GM10266 (cell line): ENCODE measurements around the gene HLA-DOB.

ENCODE experiments used
- DNase-seq: peaks from one replicate; pipeline ENCODE4 v3.0.0; 2012; ENCODE audit errors: extremely low spot score
- TF ChIP-seq, protein P1 (sequence below): IDR thresholded peaks from 2 replicates; pipeline ENCODE4 v1.5.1; 2012; ENCODE audit warnings: mild to moderate bottlenecking, low read depth; ENCODE audit not compliant: control insufficient read depth, insufficient read depth; ENCODE audit errors: missing control alignments

The HLA-DOB gene

DNA sequence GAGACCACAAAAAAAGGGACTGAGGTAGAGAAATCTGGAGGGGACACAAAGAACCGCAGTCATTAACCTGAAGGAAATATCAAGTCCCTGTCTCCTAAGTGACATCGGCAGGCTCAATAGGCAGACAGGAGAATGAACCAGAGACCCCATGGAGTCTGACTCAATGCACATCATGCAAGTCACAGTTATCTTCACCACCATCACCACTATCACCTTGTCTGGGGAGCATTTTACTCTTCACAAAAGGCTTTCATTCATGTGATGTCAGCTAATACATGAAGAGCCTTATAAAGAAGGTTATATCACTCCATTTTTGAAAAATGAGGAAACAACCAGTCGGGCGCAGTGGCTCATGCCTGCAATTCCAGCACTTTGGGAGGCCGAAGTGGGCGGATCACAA is 32.3 kb upstream of the HLA-DOB start:
- DNase-seq, result no peak

DNA sequence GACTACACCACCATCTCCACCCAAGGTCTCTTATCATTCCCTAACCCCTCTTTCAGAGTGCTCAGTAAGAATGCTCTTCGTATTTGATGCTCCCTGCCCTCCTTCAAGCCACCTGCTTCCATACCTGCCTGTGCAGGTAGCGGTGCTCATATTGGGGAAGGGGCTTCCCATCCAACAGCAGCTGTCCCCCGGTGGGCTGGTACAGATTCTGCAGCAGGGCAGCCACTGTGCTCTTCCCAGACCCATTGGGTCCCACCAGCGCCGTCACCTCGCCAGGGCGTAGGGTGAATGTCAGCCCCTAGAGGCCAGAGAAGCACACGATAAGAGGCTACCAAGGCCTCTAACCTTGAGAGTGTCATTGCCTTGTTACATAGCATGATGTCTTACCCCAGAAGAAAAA is 31.0 kb upstream of the HLA-DOB start:
- DNase-seq, result no peak
- TF ChIP-seq, protein P1, sequence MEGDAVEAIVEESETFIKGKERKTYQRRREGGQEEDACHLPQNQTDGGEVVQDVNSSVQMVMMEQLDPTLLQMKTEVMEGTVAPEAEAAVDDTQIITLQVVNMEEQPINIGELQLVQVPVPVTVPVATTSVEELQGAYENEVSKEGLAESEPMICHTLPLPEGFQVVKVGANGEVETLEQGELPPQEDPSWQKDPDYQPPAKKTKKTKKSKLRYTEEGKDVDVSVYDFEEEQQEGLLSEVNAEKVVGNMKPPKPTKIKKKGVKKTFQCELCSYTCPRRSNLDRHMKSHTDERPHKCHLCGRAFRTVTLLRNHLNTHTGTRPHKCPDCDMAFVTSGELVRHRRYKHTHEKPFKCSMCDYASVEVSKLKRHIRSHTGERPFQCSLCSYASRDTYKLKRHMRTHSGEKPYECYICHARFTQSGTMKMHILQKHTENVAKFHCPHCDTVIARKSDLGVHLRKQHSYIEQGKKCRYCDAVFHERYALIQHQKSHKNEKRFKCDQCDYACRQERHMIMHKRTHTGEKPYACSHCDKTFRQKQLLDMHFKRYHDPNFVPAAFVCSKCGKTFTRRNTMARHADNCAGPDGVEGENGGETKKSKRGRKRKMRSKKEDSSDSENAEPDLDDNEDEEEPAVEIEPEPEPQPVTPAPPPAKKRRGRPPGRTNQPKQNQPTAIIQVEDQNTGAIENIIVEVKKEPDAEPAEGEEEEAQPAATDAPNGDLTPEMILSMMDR, result no peak

More for the DNA sequence above, 32.3 kb upstream of the HLA-DOB start:
- TF ChIP-seq, protein P1, result no peak

DNA sequence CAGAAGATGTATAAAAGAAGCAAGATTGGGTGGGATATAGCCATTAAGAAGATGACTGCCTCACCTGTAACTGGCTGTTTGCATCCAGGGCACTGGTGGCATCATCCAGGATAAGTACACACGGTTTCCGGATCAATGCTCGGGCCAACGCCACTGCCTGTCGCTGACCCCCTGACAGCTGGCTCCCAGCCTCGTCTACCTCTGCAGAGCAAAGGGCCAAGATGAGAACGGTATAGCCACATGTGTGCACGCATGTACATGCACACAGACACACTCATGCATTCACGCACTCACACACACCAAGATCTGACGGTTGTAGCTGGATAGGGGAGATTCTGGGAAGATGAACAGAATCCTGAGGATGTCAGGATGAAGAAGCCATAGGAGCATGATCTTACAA is 30.2 kb upstream of the HLA-DOB start:
- TF ChIP-seq, protein P1, result no peak

DNA sequence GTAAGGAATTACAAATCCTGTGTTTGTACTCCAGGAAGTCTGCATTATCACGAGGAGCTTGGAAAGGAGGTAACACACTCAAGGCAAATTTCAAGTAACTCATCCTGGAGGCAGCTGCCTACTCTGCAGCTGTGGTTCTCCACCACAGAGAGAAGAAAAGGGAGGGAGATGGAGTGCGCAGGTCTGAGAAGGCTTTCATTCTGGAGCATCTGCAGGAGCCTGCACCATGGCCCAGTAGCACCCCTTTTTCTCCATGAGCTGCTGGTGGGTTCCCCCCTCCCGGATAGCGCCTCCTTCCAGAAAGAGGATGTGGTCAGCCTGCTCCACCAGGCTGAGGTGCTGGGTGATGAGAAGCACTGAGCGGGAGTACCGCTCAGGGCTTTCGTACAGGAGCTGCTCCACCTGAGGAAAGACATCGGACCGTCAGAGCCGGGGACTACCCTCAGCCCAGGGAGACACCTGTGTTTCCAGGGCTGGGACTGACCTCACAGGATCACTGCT is 28.6 kb upstream of the HLA-DOB start:
- TF ChIP-seq, protein P1, result no peak
- peak; percentile 40 for DNase-seq

More for the DNA sequence above, 30.2 kb upstream of the HLA-DOB start:
- no peak for DNase-seq

DNA sequence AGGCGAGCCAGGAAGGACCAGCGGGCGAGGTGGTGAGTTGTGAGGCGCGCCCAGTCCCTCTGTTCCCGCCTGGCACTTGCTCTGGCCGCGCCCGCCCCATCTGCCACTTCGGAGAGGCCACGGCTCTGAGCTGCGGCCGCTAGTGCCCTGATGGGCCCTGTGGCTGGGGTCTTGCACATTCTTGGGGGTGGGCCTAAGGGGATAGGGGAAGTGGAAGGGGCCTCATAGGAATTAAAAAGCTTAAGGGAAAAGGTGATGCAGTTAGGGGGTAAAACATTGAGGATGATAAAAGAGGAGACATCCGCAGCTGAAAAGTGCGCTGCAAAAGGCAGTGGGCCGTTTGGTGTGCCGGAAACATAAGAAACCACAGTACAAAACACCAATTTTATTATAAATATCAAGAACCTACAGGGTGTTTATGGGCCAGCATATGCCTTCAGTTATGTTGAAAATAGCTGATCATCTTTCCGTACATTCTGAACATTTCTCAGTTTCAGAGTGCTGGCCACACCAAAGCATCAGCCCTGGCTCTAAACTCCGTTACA is 28.1 kb upstream of the HLA-DOB start:
- no peak for DNase-seq

DNA sequence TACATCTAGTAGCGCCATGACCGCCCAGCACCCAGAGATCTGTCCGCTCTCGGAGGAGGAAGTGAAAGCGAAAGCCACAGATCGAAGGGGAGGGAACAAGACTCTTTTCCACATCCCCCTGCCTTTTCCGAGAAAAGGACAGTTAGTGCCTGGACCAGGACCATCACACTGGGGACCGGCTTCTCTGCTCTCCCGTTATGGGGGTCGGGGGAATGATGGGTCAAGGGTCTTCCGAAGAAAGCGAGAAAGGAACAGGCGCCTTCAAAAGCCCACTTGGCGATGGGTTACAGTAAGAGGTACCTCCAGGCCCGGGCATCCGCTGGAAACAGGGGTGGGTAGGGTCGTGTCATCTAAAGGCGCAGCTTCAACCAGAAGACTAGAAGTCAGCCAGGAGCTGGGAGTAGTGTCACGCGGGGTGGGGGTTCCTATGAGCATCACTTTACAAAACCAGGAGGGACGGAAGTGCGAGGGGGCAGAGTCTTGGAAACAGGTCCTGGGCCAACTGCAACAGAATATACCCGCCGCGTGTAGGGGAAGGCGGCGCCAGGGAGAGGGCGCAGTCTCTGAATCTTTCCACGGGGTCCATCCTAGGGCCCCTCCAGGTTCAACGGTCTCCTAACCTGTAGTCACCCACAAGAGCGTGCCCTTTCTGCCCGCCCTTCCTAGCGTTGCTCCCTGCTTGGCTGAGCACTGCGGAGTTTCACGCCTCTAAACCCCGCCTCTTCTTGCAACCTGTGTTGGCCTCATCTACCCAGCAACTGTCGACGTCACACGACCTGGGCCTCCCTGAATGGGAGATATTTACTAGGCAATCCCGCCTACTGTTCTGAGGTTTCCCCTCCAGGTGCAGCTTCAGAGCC is 27.4 kb upstream of the HLA-DOB start, which contains the start of gene PSMB8:
Gene PSMB8 (minus strand): TSS at position 69 of the 860 bp plus-strand sequence. CDS start 51 bp downstream, at position 18.
- peak; percentile 89 for DNase-seq

More for the DNA sequence above, 28.1 kb upstream of the HLA-DOB start:
- TF ChIP-seq, protein P1, result no peak

More for the DNA sequence above, 27.4 kb upstream of the HLA-DOB start, which contains the start of gene PSMB8:
- TF ChIP-seq, protein P1, result no peak
